CD4-positive, alpha-beta memory T cell (primary cell): ENCODE data around the gene GTF2F1. TPM values are rescaled to one million over a fixed set of nuclear protein-coding genes. Genes with fewer than 3 reads are reported as not detected.

Experiments
- CTCF ChIA-PET: fragments of 350-600 bp; sonication (Branson Sonifier 250); formaldehyde crosslinking; loops from one replicate; lab custom pipeline; 2021; ENCODE audit warnings: inconsistent platforms; ENCODE audit not compliant: partially characterized antibody; lab: Charles Lee
- POLR2A ChIA-PET: fragments of 350-600 bp; sonication (Branson Sonifier 250); formaldehyde crosslinking; loops from one replicate; lab custom pipeline; 2021; ENCODE audit not compliant: partially characterized antibody; lab: Charles Lee
- DNase-seq, 5 donors: peaks; one replicate each; pipeline versions ENCODE4 v3.0.0 to v3.0.0-alpha.2; 2020 to 2022; ENCODE audit warnings: mixed read lengths in 1 of 5
- H3K27ac ChIP-seq: one replicate; pipeline ENCODE4 v1.7.0; 2013; ENCODE audit warnings: low read depth, low read length
- H3K27me3 ChIP-seq: 2 replicates; pipeline ENCODE4 v1.7.0; 2013; ENCODE audit warnings: mild to moderate bottlenecking, low read length, moderate library complexity; ENCODE audit not compliant: insufficient read depth
- H3K36me3 ChIP-seq: 2 replicates; pipeline ENCODE4 v1.7.0; 2013; ENCODE audit warnings: mild to moderate bottlenecking, low read length, moderate library complexity; ENCODE audit not compliant: insufficient read depth
- H3K4me1 ChIP-seq: 2 replicates; pipeline ENCODE4 v1.7.0; 2013; ENCODE audit warnings: mild to moderate bottlenecking, low read length, moderate library complexity; ENCODE audit not compliant: insufficient read depth
- H3K4me3 ChIP-seq, 2 donors: one replicate each; pipeline ENCODE4 v1.7.0; 2013; ENCODE audit warnings: low read length in 2 of 2, mild to moderate bottlenecking in 1 of 2
- H3K9me3 ChIP-seq, 2 donors: one replicate each; pipeline ENCODE4 v1.7.0; 2013; ENCODE audit warnings: low read length in 2 of 2, control low read depth in 1 of 2; ENCODE audit not compliant: control insufficient read depth in 1 of 2
- H3K27ac Mint-ChIP-seq, 7 donors: one replicate each; pipeline ENCODE4 v1.8.0; 2020 to 2021; ENCODE audit warnings: mixed read lengths in 7 of 7, mild to moderate bottlenecking in 6 of 7, inconsistent platforms in 3 of 7, moderate library complexity in 3 of 7
- H3K27me3 Mint-ChIP-seq, 2 donors: one replicate each; pipeline ENCODE4 v1.8.0; 2020 to 2021; ENCODE audit warnings: mixed read lengths in 2 of 2
- H3K36me3 Mint-ChIP-seq, 2 donors: one replicate each; pipeline ENCODE4 v1.8.0; 2020 to 2021; ENCODE audit warnings: mixed read lengths in 2 of 2, inconsistent platforms in 1 of 2, mild to moderate bottlenecking in 1 of 2
- H3K4me1 Mint-ChIP-seq, 4 donors: one replicate each; pipeline ENCODE4 v1.8.0; 2020 to 2021; ENCODE audit warnings: mixed read lengths in 4 of 4, mild to moderate bottlenecking in 1 of 4
- H3K4me3 Mint-ChIP-seq, 8 donors: one replicate each; pipeline ENCODE4 v1.8.0; 2020 to 2021; ENCODE audit warnings: mixed read lengths in 8 of 8, mild to moderate bottlenecking in 7 of 8, moderate library complexity in 6 of 8, inconsistent platforms in 3 of 8
- H3K9me3 Mint-ChIP-seq, 8 donors: one replicate each; pipeline ENCODE4 v1.8.0; 2020 to 2021; ENCODE audit warnings: mixed read lengths in 8 of 8, mild to moderate bottlenecking in 5 of 8, inconsistent platforms in 3 of 8, moderate library complexity in 1 of 8
- intact Hi-C: fragments of 100-400 bp; cut with micrococcal nuclease; formaldehyde crosslinking; loops from one replicate; pipeline ENCODE4 v1.15.1; 2023
- polyA plus RNA-seq, 2 donors: library from polyadenylated mRNA; unstranded; fragments of 300-500 nt; fragmentation: Illumina TruSeq; gene quantifications; one replicate each; pipeline ENCODE4 v1.2.3, GENCODE V29; 2021
- total RNA-seq, 2 experiments: library from RNA; stranded (reverse); gene quantifications; one replicate each; pipeline ENCODE4 v1.2.3, GENCODE V29; 2021

Gene GTF2F1
- total and polyA plus RNA-seq, 4 experiments from 2014 or later = 6.6 to 57.7 (median 41.9) TPM

- no peaks in the 10 kb centered on the region for H3K27me3 Mint-ChIP-seq
- H3K9me3 ChIP-seq = no peaks in the 10 kb centered on the region
- ChIA-PET CTCF (no interaction called here), POLR2A (interaction anchor here (0.5 to 5.8 kb wide), 3 partner anchors 13 to 49 kb away, joined by 3 to 123 read pairs (median 3); partner anchors contain the start of genes CLPP and KHSRP)
- H3K4me3 ChIP-seq = no peak within 1 kb of the TSS
- H3K27me3 ChIP-seq = no peaks in the 10 kb centered on the region
- H3K36me3 ChIP-seq = peaks cover 10% of the 10 kb centered on the region
- H3K9me3 Mint-ChIP-seq = no peaks in the 10 kb centered on the region
- H3K36me3 Mint-ChIP-seq = peaks cover 14 to 32% of the 10 kb centered on the region in 2 donors
- intact Hi-C loops = no loop called here
- DNase-seq = no peak
- H3K4me1 Mint-ChIP-seq = peaks cover 7 to 19% (median 14%) of the 10 kb centered on the region in 4 donors
- peak within 1 kb of the TSS in 3 of 8 donors; percentile 15 to 23 (median 20) for H3K4me3 Mint-ChIP-seq
- H3K4me1 ChIP-seq = peaks cover 15% of the 10 kb centered on the region
- H3K27ac ChIP-seq = no peak within 1 kb of the TSS
- H3K27ac Mint-ChIP-seq = peak within 1 kb of the TSS in 2 of 7 donors; percentile 22 to 29
These were observed 17.5 kb downstream of the GTF2F1 start, which contains the start of gene PSPN for GRCh38 chr19:6375411-6376010. TSS of gene PSPN (minus strand) at chr19:6375933. CDS start at chr19:6375849, 84 bp downstream.

- Mint-ChIP-seq H3K27ac (no peak overlapping the region), H3K4me3 (peak overlapping the region in 2 of 8 donors; percentile 20 to 23), H3K9me3 (no peaks in the 10 kb centered on the region), H3K27me3 (no peaks in the 10 kb centered on the region), H3K4me1 (peaks cover 8 to 24% (median 16%) of the 10 kb centered on the region in 4 donors), H3K36me3 (peaks cover 8 to 27% of the 10 kb centered on the region in 2 donors)
- Histone ChIP-seq H3K27me3 (no peaks in the 10 kb centered on the region), H3K27ac (no peak overlapping the region), H3K4me3 (no peak overlapping the region), H3K4me1 (peaks cover 15% of the 10 kb centered on the region), H3K9me3 (no peaks in the 10 kb centered on the region), H3K36me3 (peaks cover 4% of the 10 kb centered on the region)
- intact Hi-C loops = loop anchor here (5.0 kb wide), 1 partner anchor 93 kb away; no protein-coding TSS in a partner anchor
- ChIA-PET CTCF (no interaction called here), POLR2A (interaction anchor here (0.5 to 5.8 kb wide), 3 partner anchors 12 to 50 kb away, joined by 3 to 123 read pairs (median 3); partner anchors contain the start of genes CLPP and KHSRP)
- DNase-seq = no peak
These were observed 18.1 kb downstream of the GTF2F1 start for GRCh38 chr19:6374711-6375410.

- no peaks in the 10 kb centered on the region for H3K27me3 ChIP-seq
- peaks cover 15% of the 10 kb centered on the region for H3K4me1 ChIP-seq
- CTCF ChIA-PET = no interaction called here
- no peak overlapping the region for H3K27ac ChIP-seq
- H3K9me3 ChIP-seq = no peaks in the 10 kb centered on the region
- DNase-seq = no peak
- intact Hi-C loops = loop anchor here (5.0 kb wide), 1 partner anchor 92 kb away; no protein-coding TSS in a partner anchor
- H3K4me3 ChIP-seq = no peak overlapping the region
- peaks cover 12 to 30% (median 20%) of the 10 kb centered on the region in 4 donors for H3K4me1 Mint-ChIP-seq
- no peaks in the 10 kb centered on the region for H3K27me3 Mint-ChIP-seq
- H3K36me3 ChIP-seq = peaks cover 3% of the 10 kb centered on the region
- H3K4me3 Mint-ChIP-seq = no peak overlapping the region
- H3K9me3 Mint-ChIP-seq = no peaks in the 10 kb centered on the region
- peak overlapping the region in 1 of 7 donors; percentile 97 for H3K27ac Mint-ChIP-seq
- POLR2A ChIA-PET = interaction anchor here (2.1 to 5.8 kb wide), 3 partner anchors 12 to 107 kb away, joined by 8 to 123 read pairs (median 24); partner anchors contain the start of genes CLPP, DENND1C and GTF2F1
- peaks cover 1 to 28% of the 10 kb centered on the region in 2 donors for H3K36me3 Mint-ChIP-seq
These were observed 18.7 kb downstream of the GTF2F1 start for GRCh38 chr19:6374161-6374709.

- Mint-ChIP-seq H3K9me3 (no peaks in the 10 kb centered on the region), H3K4me1 (peaks cover 13 to 30% (median 20%) of the 10 kb centered on the region in 4 donors), H3K27me3 (no peaks in the 10 kb centered on the region), H3K36me3 (peaks cover 3 to 30% of the 10 kb centered on the region in 2 donors), H3K4me3 (peak overlapping the region; percentile 84 to 95 (median 92)), H3K27ac (peak overlapping the region; percentile 72 to 97 (median 93))
- CTCF ChIA-PET = no interaction called here
- Histone ChIP-seq H3K27ac (peak overlapping the region; percentile 31), H3K4me1 (peaks cover 15% of the 10 kb centered on the region), H3K36me3 (peaks cover 6% of the 10 kb centered on the region), H3K9me3 (no peaks in the 10 kb centered on the region), H3K27me3 (no peaks in the 10 kb centered on the region), H3K4me3 (peak overlapping the region in 1 of 2 donors; percentile 51)
- DNase-seq = no peak
- POLR2A ChIA-PET = interaction anchor here (2.1 to 5.8 kb wide), 3 partner anchors 11 to 108 kb away, joined by 8 to 123 read pairs (median 24); partner anchors contain the start of genes CLPP, DENND1C and GTF2F1
- intact Hi-C loops = loop anchor here (1.0 to 5.0 kb wide), 8 partner anchors 12 to 469 kb away; partner anchors contain the start of genes CLPP, GTF2F1, RFX2 and TRIP10
These were observed 19.2 kb downstream of the GTF2F1 start for GRCh38 chr19:6373813-6374108.

DNA sequence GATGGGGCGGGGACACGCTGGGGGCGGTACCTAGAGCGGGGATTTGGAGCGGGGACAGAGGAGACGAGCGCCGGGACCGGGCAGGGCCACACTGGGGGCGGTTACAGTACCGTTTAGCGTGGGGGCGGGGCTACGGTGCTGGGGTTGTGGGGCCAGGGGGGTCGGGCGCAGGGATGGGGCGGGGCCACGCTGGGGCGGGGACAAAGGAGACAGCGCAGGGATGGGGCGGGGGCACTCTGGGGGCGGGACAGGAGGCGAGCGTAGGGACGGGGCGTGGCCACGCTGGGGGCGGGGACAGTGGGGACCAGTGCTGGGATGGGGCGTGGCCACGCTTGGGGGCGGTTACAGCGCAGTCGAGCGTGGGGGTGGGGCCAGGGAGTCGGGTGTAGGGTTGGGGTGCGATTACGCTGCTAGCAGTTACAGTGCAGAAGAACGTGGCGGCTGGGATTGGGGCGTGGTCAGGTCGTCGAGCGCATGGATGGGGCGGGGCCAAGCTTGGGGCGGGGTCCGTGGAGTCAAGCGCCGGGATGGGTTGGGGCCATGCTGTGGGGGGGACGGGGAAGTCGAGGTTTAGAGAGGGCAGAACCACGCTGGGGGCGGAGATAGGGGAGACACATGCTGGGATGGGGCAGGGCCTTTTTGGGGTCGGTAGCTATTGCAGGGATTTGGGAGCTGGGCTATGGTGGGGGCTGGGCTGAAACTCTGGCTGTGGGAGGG is 19.7 kb downstream of the GTF2F1 start:
- H3K27me3 Mint-ChIP-seq = no peaks in the 10 kb centered on the region

GRCh38 chr19:6372594-6373095 is 20.3 kb downstream of the GTF2F1 start, which contains the start of gene ALKBH7:
TSS of gene ALKBH7 (plus strand) at chr19:6372794. CDS start at chr19:6372821, 27 bp downstream.
- Mint-ChIP-seq H3K9me3 (no peaks in the 10 kb centered on the region), H3K36me3 (peaks cover 9 to 32% of the 10 kb centered on the region in 2 donors), H3K4me3 (peak within 1 kb of the TSS; percentile 84 to 95 (median 92)), H3K4me1 (peaks cover 13 to 30% (median 20%) of the 10 kb centered on the region in 4 donors), H3K27ac (peak within 1 kb of the TSS; percentile 90 to 97 (median 95)), H3K27me3 (no peaks in the 10 kb centered on the region)
- peak within 1 kb of the TSS; percentile 92 for H3K27ac ChIP-seq
- H3K4me1 ChIP-seq = peaks cover 15% of the 10 kb centered on the region
- intact Hi-C loops = loop anchor here (1.0 to 5.0 kb wide), 8 partner anchors 11 to 468 kb away; partner anchors contain the start of genes CLPP, GTF2F1, RFX2 and TRIP10
- CTCF ChIA-PET = interaction anchor here (0.7 to 2.1 kb wide), 5 partner anchors 9 to 94 kb away, joined by 3 to 6 read pairs (median 3); partner anchors contain the start of gene CLPP
- peak within 1 kb of the TSS; percentile 66 to 90 for H3K4me3 ChIP-seq
- H3K9me3 ChIP-seq = no peaks in the 10 kb centered on the region
- H3K36me3 ChIP-seq = peaks cover 17% of the 10 kb centered on the region
- H3K27me3 ChIP-seq = no peaks in the 10 kb centered on the region
- peak; percentile 97 to 99 (median 99) for DNase-seq
- POLR2A ChIA-PET = interaction anchor here (0.6 to 5.8 kb wide), 12 partner anchors 10 to 750 kb away, joined by 3 to 123 read pairs (median 4); partner anchors contain the start of genes CLPP, DENND1C, GPR108 and GTF2F1

More for the DNA sequence above, 19.7 kb downstream of the GTF2F1 start:
- intact Hi-C loops = loop anchor here (1.0 to 5.0 kb wide), 8 partner anchors 12 to 468 kb away; partner anchors contain the start of genes CLPP, GTF2F1, RFX2 and TRIP10
- Mint-ChIP-seq H3K36me3 (peaks cover 5 to 28% of the 10 kb centered on the region in 2 donors), H3K4me1 (peaks cover 13 to 30% (median 20%) of the 10 kb centered on the region in 4 donors), H3K9me3 (no peaks in the 10 kb centered on the region), H3K27ac (peak overlapping the region; percentile 90 to 97 (median 95)), H3K4me3 (peak overlapping the region; percentile 84 to 95 (median 92))
- CTCF ChIA-PET = interaction anchor here (0.9 to 2.1 kb wide), 3 partner anchors 12 to 73 kb away, joined by 3 to 6 read pairs (median 3); partner anchors contain the start of gene CLPP
- peaks cover 15% of the 10 kb centered on the region for H3K4me1 ChIP-seq
- H3K4me3 ChIP-seq = peak overlapping the region; percentile 66 to 90
- POLR2A ChIA-PET = interaction anchor here (0.9 to 5.8 kb wide), 7 partner anchors 11 to 751 kb away, joined by 3 to 123 read pairs (median 8); partner anchors contain the start of genes CLPP, DENND1C, GPR108 and GTF2F1
- peak overlapping the region; percentile 92 for H3K27ac ChIP-seq
- peaks cover 11% of the 10 kb centered on the region for H3K36me3 ChIP-seq
- peak; percentile 94 to 98 (median 96) for DNase-seq
- H3K9me3 ChIP-seq = no peaks in the 10 kb centered on the region
- no peaks in the 10 kb centered on the region for H3K27me3 ChIP-seq
